GM12873 (cell line): ENCODE data around the gene PPP2R5B.

Experiments
- TF ChIP-seq, protein P1 (sequence below): IDR thresholded peaks from 2 replicates; pipeline ENCODE4 v1.5.1; 2012; ENCODE audit warnings: low read depth, mild to moderate bottlenecking, moderate library complexity, low read length, control low read depth; ENCODE audit not compliant: insufficient read depth; ENCODE audit errors: missing control alignments

The PPP2R5B gene

DNA sequence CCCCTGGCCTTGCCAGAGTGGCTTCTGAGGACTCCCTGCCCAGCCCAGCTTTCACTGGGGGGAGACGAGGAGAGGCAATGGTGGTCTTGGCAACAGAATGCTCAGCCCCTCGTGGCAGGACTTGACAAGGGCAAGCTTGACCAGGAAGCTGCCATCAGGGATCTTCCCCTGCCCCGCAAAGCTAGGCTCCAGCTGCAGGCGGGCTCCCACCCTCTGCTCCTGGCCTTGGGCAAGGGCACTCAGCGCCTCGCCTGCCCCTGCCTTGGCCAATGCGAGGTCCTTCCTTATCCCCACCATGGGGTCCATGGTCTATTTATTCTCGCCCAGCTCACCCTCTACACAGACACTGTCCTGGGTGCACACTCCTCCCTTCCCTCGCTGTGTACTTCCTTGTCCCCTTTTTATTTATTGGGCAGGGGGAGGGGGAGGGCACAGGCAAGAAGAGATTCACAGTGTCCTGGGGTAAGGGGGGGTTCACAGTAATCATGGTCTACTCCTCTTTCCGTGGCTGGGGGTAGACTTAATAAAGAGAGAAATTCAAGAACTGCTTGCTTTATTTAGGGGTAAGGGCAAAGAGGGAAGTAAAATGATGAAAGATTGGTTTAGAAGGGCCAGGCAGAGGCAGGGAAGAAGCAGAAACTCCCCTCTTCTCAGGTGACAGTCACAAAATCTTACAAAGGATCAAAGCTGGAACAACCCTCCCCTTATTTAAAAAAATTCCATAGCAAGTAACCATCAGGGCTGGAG, 9.6 kb downstream of the PPP2R5B start:
- TF ChIP-seq, protein P1, sequence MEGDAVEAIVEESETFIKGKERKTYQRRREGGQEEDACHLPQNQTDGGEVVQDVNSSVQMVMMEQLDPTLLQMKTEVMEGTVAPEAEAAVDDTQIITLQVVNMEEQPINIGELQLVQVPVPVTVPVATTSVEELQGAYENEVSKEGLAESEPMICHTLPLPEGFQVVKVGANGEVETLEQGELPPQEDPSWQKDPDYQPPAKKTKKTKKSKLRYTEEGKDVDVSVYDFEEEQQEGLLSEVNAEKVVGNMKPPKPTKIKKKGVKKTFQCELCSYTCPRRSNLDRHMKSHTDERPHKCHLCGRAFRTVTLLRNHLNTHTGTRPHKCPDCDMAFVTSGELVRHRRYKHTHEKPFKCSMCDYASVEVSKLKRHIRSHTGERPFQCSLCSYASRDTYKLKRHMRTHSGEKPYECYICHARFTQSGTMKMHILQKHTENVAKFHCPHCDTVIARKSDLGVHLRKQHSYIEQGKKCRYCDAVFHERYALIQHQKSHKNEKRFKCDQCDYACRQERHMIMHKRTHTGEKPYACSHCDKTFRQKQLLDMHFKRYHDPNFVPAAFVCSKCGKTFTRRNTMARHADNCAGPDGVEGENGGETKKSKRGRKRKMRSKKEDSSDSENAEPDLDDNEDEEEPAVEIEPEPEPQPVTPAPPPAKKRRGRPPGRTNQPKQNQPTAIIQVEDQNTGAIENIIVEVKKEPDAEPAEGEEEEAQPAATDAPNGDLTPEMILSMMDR: no peak

DNA sequence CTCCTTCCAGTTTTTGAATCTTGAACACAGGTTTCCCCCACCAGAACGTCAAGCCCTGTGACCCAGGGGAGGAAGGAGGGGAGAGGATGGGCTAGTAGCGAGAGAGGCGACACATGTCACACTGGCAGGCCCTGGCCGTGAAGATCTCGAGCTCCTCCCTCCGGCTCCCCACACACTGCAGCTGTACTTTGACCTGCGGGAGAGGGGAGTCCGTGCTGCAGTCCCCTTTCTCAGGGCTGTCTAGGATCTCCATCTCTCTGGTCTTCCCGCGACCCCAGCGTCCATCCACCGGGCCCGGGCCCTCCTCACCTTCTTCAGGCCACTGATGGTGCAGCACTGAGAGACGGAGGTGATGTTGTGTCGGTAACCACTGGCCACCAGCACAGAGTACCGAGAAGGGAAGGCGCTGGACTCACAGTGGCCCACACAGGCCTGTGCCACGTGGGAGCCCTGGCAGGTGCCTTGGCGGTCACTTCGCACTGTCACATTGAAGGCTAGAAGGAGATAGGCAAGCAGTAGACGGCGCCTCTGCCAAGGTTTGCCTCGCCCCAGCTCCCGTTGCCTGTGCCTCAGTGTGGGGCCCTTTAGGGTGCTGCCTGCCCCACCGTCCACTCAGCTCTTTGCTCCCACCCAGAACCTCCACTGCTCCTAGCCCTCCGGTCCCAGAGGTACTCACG, 10.3 kb downstream of the PPP2R5B start:
- TF ChIP-seq, protein P1: no peak

DNA sequence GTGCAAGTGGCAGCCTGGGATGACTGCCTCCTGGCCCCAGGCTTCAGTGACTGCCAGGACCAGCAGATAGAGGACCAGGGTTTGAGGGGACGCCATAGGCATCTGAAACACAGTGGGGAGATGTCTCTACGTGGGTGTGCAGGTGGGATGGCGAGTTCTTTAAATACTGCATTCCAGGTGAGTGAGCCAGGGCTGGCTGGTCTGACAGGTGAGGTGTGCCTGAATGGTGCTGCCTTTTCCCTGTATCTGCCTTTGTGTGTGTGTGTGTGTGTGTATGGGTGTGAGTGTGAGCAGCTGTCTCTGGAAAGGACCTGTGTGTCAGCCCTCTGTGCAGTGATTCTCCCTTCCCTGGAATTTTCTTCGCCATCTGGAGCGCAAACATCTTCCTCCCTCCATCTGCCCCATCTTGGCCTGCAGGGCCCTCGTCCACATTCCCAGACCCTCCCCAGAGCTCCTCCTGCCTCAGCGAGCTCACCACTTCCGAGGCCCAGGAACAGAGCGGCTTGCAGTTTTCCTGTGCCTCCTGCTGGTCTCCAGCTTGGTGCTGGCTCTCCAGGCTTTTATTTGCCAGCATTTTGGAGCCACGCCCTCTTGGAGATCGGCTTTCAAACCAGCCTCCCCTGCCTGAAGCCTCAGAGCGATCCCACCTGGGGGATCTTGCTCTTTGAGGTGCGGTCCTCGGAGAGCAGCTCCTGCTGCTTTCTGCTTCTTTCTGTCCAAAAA, 11.0 kb downstream of the PPP2R5B start, which contains the start of gene GPHA2:
Gene GPHA2, minus strand, starts transcription at position 535 of the 723 bp plus-strand sequence. Its CDS starts 433 bp downstream, at position 102.
- TF ChIP-seq, protein P1: no peak

DNA sequence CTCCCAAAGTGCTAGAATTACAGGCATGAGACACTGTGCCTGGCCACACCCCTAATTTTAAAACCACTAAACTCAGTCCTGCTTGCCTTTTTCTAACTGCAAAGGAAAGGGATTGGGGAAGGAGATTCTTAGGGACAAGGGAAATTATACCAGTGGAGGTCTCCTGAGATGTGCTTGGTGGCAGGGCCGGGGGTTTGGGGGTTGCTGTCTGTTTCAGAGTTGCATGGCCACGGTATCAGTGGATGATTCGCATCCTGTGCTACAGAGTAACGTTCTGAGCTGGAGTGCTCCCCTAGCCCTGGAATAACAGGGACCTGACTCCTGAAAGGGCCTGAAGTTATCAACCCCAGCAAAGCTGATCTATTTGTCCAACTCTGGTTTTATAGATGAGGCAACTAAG, 12.1 kb downstream of the PPP2R5B start:
- TF ChIP-seq, protein P1: no peak

DNA sequence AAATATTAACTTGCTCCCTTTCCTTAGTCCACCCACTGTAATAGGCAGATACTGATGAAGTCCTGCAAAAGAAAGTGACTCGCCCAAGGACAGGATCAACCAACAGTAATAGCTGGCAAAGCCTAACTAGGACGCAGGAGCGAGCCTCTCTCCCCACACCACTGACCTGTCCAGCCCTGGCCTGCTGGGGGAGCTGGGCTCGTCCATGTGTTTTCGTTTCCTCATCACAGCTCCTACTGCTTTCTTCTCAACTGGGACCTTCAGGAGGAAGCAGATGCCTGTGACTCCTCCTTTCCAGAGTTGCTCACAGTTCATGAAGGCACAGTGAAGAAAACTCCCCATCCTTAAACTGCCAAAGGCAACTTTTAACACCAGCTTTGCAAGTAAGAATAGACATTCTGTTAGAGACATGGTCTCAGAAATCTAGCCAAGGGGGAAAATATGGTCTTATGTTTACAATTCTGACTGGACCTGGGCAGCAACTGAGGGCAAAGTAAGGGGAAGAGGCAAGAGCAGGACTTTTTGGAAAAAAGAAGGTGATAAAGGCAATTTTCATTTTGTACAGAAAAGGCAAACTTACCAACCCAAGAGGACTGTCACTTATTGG, 22.8 kb downstream of the PPP2R5B start:
- TF ChIP-seq, protein P1: no peak

DNA sequence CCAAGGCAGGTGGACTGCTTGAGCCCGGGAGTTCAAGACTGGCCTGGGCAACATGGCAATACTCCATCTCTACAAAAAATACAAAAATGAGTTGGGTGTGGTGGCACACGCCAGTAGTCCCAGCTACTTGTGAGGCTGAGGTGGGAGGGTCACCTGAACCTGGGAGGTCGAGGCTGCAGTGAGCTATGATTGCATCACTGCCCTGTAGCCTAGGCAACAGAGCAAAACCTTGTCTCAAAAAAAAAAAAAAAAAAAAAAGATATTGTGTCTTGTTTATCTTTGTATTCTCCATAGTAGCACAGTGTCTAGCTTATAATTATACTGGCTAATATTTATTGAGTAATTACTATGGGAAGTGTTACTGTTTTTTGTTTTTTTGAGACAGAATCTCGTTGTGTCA, 27.0 kb downstream of the PPP2R5B start:
- TF ChIP-seq, protein P1: no peak

DNA sequence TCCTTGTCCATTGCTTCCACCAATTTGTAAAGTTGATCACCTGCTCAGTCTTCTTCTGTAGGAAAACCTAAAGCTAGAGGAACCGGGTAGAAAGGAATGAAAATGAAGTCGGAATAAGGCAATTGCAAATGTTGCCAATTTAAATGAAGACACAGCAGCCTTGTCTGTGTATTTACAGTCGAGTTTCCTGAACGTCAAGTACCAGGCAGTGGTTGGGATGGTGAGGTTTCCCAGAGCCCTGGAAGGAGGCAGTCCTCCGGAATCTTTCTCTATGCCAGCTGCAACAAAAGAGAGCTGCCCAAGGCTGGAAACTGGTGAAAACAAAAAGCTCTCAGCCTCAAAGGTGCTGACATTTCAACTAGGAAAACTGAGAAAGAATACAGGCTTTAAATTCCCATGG, 29.7 kb downstream of the PPP2R5B start:
- TF ChIP-seq, protein P1: no peak
